ENCODE results near the gene PPP2R2D.

- TF ChIP-seq, protein P1, sequence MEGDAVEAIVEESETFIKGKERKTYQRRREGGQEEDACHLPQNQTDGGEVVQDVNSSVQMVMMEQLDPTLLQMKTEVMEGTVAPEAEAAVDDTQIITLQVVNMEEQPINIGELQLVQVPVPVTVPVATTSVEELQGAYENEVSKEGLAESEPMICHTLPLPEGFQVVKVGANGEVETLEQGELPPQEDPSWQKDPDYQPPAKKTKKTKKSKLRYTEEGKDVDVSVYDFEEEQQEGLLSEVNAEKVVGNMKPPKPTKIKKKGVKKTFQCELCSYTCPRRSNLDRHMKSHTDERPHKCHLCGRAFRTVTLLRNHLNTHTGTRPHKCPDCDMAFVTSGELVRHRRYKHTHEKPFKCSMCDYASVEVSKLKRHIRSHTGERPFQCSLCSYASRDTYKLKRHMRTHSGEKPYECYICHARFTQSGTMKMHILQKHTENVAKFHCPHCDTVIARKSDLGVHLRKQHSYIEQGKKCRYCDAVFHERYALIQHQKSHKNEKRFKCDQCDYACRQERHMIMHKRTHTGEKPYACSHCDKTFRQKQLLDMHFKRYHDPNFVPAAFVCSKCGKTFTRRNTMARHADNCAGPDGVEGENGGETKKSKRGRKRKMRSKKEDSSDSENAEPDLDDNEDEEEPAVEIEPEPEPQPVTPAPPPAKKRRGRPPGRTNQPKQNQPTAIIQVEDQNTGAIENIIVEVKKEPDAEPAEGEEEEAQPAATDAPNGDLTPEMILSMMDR (IDR thresholded peaks at IDR 0.05), result no peak
- no peak for TF ChIP-seq POLR2A (IDR thresholded peaks at IDR 0.05)
Measured at GRCh38 chr10:131862548-131862947, 38.3 kb upstream of the PPP2R2D start.

Data from transverse colon (tissue), 3 donors.